ENCODE measurements around the gene A2M. TPM values are rescaled to one million over a fixed set of nuclear protein-coding genes. Genes with fewer than 3 reads are reported as not detected.
A peak's percentile ranks its signal among the peaks of the same experiment; 100 is the strongest.

A2M gene
- total and polyA plus RNA-seq, 2 of the 13 experiments (the other 11 are each of a cell fraction or from before 2014, with no cell fraction given), result 2,807 to 6,551 TPM

GRCh38 chr12:9064201-9064814 is 51.4 kb downstream of the A2M start (continued):
- no peak for TF ChIP-seq SOX13 (IDR thresholded peaks at IDR 0.05)
- TF ChIP-seq SOX13 (CRISPR knock-in tag; conservative IDR thresholded peaks at IDR 0.05 in 1 of 2, IDR thresholded peaks at IDR 0.05 in 1 of 2), result peak in 1 of 2 experiments; percentile 20; a peak in 1 of 4 replicates
- peak; percentile 58 for TF ChIP-seq YY1 (IDR thresholded peaks at IDR 0.05; ENCODE audit: insufficient read depth, insufficient replicate concordance, low read depth, low read length)
- TF ChIP-seq ARID3A (IDR thresholded peaks at IDR 0.05; ENCODE audit: low read depth, low read length), result no peak
- no peak for TF ChIP-seq RFX3 (CRISPR knock-in tag; IDR thresholded peaks at IDR 0.05)
- no peak for TF ChIP-seq KLF9 (CRISPR knock-in tag; IDR thresholded peaks at IDR 0.05; ENCODE audit: low read depth)
- TF ChIP-seq CSRNP1 (CRISPR knock-in tag; IDR thresholded peaks at IDR 0.05), result peak; percentile 83; the same call in 1 of the 2 replicates
- no peak for TF ChIP-seq RELA (CRISPR knock-in tag; IDR thresholded peaks at IDR 0.05)
- TF ChIP-seq SP5 (CRISPR knock-in tag; IDR thresholded peaks at IDR 0.05; ENCODE audit: borderline replicate concordance, low read depth), result no peak; the same call in 1 of the 2 replicates
- no peak for TF ChIP-seq ZMYM3 (CRISPR knock-in tag; IDR thresholded peaks at IDR 0.05)
- 0 out of 2 replicates have a peak, but pooled peaks have one; percentile 43 for TF ChIP-seq BRF2 (CRISPR knock-in tag; IDR thresholded peaks at IDR 0.05)
- 0 out of 2 replicates have a peak, but pooled peaks have one; percentile 31 for TF ChIP-seq RNF2 (conservative IDR thresholded peaks at IDR 0.05; ENCODE audit: low read depth)
- TF ChIP-seq ZNF17 (CRISPR knock-in tag; IDR thresholded peaks at IDR 0.05), result no peak
- no peak for TF ChIP-seq ZEB1 (IDR thresholded peaks at IDR 0.05; ENCODE audit: insufficient replicate concordance, low read depth)
- no peak for TF ChIP-seq NR0B2 (CRISPR knock-in tag; IDR thresholded peaks at IDR 0.05)
- TF ChIP-seq ZNF143 (CRISPR knock-in tag; IDR thresholded peaks at IDR 0.05), result no peak
- TF ChIP-seq ZBTB49 (CRISPR knock-in tag; IDR thresholded peaks at IDR 0.05; ENCODE audit: borderline replicate concordance), result no peak
- peak; percentile 20; the same call in 1 of the 2 replicates for TF ChIP-seq GATAD2A (CRISPR knock-in tag; IDR thresholded peaks at IDR 0.05)
- TF ChIP-seq ZFP62 (CRISPR knock-in tag; IDR thresholded peaks at IDR 0.05), result no peak
- peak; percentile 74 for TF ChIP-seq STAG1 (CRISPR knock-in tag; IDR thresholded peaks at IDR 0.05)
- no peak; the same call in 1 of the 2 replicates for TF ChIP-seq BCL6 (CRISPR knock-in tag; IDR thresholded peaks at IDR 0.05)
- no peak for TF ChIP-seq ZBTB2 (CRISPR knock-in tag; IDR thresholded peaks at IDR 0.05; ENCODE audit: low read depth)

All from HepG2 (cell line).